Endothelial cell of umbilical vein (primary cell): Measurements from ENCODE around the gene WDR76. TPM values are rescaled to one million over a fixed set of nuclear protein-coding genes. Genes with fewer than 3 reads are reported as not detected.

Experiments used
- BruUV-seq: library from RNA; stranded (reverse); fragments of 400-500 nt; replicated peaks from 2 replicates; lab custom pipeline; 2021; lab: Mats Ljungman, UMichigan
- CTCF ChIA-PET: fragments of 300-600, 350-600 bp; sonication (Branson Sonifier 250); formaldehyde crosslinking; loops from one replicate; lab custom pipeline; 2021; ENCODE audit warnings: antibody characterized with exemption, inconsistent platforms; lab: Charles Lee
- POLR2A ChIA-PET: fragments of 300-600, 350-600 bp; sonication (Branson Sonifier 250); formaldehyde crosslinking; loops from one replicate; lab custom pipeline; 2021; ENCODE audit warnings: antibody characterized with exemption, inconsistent platforms; lab: Charles Lee
- DNase-seq: peaks from one replicate; pipeline ENCODE4 v3.0.0-alpha.2; 2011; ENCODE audit warnings: low read depth, low spot score
- FAIRE-seq: peaks from 2 replicates; lab custom pipeline; 2011; peaks lifted over from hg19 to GRCh38; lab: Jason Lieb, UNC
- H2AFZ ChIP-seq: 2 replicates; pipeline ENCODE4 v1.6.0; 2012; ENCODE audit warnings: low read depth, low read length, control low read depth, inconsistent platforms
- H3K27ac ChIP-seq: 2 replicates; pipeline ENCODE4 v1.5.1; 2011; ENCODE audit warnings: low read depth, mild to moderate bottlenecking, control low read depth, low read length, moderate library complexity; ENCODE audit not compliant: insufficient read depth
- H3K27me3 ChIP-seq, 2 experiments: 2 replicates each; pipeline versions ENCODE4 v1.6.0 to v1.6.1; 2011; ENCODE audit warnings: low read length in 2 of 2, mixed read lengths in 1 of 2; ENCODE audit not compliant: control insufficient read depth in 2 of 2, insufficient read depth in 2 of 2
- H3K36me3 ChIP-seq, 2 experiments: 2 replicates in 1 of 2; 3 replicates in 1 of 2; pipeline ENCODE4 v1.5.1; 2011; ENCODE audit warnings: low read length in 2 of 2, mild to moderate bottlenecking in 1 of 2, moderate library complexity in 1 of 2; ENCODE audit not compliant: control insufficient read depth in 2 of 2, insufficient read depth in 2 of 2; ENCODE audit errors: extremely low read depth in 1 of 2
- H3K4me1 ChIP-seq: 3 replicates; pipeline ENCODE4 v1.5.1; 2011; ENCODE audit warnings: mild to moderate bottlenecking, low read length; ENCODE audit not compliant: control insufficient read depth, insufficient read depth; ENCODE audit errors: extremely low read depth
- H3K4me2 ChIP-seq: 2 replicates; pipeline ENCODE4 v1.6.1; 2011; ENCODE audit warnings: low read length, control low read depth, mixed read lengths; ENCODE audit not compliant: insufficient read depth
- H3K4me3 ChIP-seq, 3 experiments: fragments of 200-600 bp in 1 of 3; sonication (generic), shearing (Covaris generic) in 1 of 3; replicated peaks in 1 of 3; 2 replicates each; pipeline ENCODE4 v1.5.1; 2011 to 2016; ENCODE audit warnings: control low read depth in 3 of 3, low read length in 3 of 3, mild to moderate bottlenecking in 2 of 3, inconsistent platforms in 1 of 3, low read depth in 1 of 3, moderate library complexity in 1 of 3; ENCODE audit not compliant: insufficient read depth in 1 of 3
- H3K79me2 ChIP-seq: 2 replicates; pipeline ENCODE4 v1.6.0; 2012; ENCODE audit warnings: low read length, inconsistent platforms; ENCODE audit not compliant: control insufficient read depth, insufficient read depth
- H3K9ac ChIP-seq: replicated peaks from 2 replicates; pipeline ENCODE3; 2011; ENCODE audit warnings: low read length, control low read depth; ENCODE audit not compliant: insufficient read depth; ENCODE audit errors: extremely low read depth
- H3K9me1 ChIP-seq: replicated peaks from 3 replicates; pipeline ENCODE4 v1.6.0; 2011; ENCODE audit warnings: mild to moderate bottlenecking, low read length; ENCODE audit not compliant: control insufficient read depth, insufficient read depth; ENCODE audit errors: extremely low read depth
- H3K9me3 ChIP-seq: replicated peaks from 2 replicates; pipeline ENCODE4 v1.5.1; 2012; ENCODE audit warnings: low read length, inconsistent platforms; ENCODE audit not compliant: control insufficient read depth, insufficient read depth
- H4K20me1 ChIP-seq: replicated peaks from 2 replicates; pipeline ENCODE3; 2011; ENCODE audit warnings: mild to moderate bottlenecking, low read length; ENCODE audit not compliant: control insufficient read depth, insufficient read depth; ENCODE audit errors: extremely low read depth
- CTCF ChIP-seq, 2 donors: IDR thresholded peaks; 1 replicate in 1 of 2; 2 replicates in 1 of 2; pipeline ENCODE4 v1.5.1; 2011; ENCODE audit warnings: low read length in 2 of 2, mild to moderate bottlenecking in 2 of 2, moderate library complexity in 2 of 2, control low read depth in 1 of 2, inconsistent platforms in 1 of 2, low read depth in 1 of 2; ENCODE audit not compliant: insufficient read depth in 1 of 2; ENCODE audit errors: extremely low read depth in 1 of 2
- EZH2 ChIP-seq: IDR thresholded peaks from 2 replicates; pipeline ENCODE4 v1.6.1; 2012; ENCODE audit warnings: borderline replicate concordance, low read depth, mild to moderate bottlenecking, moderate library complexity, low read length, inconsistent platforms; ENCODE audit not compliant: severe bottlenecking
- FOS ChIP-seq: IDR thresholded peaks from 2 replicates; pipeline ENCODE4 v1.6.1; 2011; ENCODE audit warnings: mild to moderate bottlenecking, low read length, moderate library complexity, borderline replicate concordance; ENCODE audit not compliant: insufficient read depth
- GATA2 ChIP-seq: IDR thresholded peaks from 2 replicates; pipeline ENCODE4 v1.7.0; 2011; ENCODE audit warnings: low read depth, mild to moderate bottlenecking, moderate library complexity, mixed read lengths, low read length; ENCODE audit not compliant: insufficient read length, insufficient read depth
- JUN ChIP-seq: IDR thresholded peaks from 2 replicates; pipeline ENCODE4 v1.6.1; 2011; ENCODE audit warnings: borderline replicate concordance, low read depth; ENCODE audit not compliant: insufficient read length, insufficient read depth
- MAX ChIP-seq: IDR thresholded peaks from 2 replicates; pipeline ENCODE4 v1.6.1; 2011; ENCODE audit not compliant: insufficient read depth, insufficient read length
- MYC ChIP-seq: IDR thresholded peaks from one replicate; pipeline ENCODE4 v1.6.1; 2011; ENCODE audit warnings: mild to moderate bottlenecking, low read depth, low read length
- POLR2A ChIP-seq: IDR thresholded peaks from 2 replicates; pipeline ENCODE4 v1.6.1; 2012; ENCODE audit warnings: low read depth, mild to moderate bottlenecking, control low read depth, low read length
- POLR2AphosphoS5 ChIP-seq: IDR thresholded peaks from 2 replicates; pipeline ENCODE4 v1.6.1; 2012; ENCODE audit warnings: low read depth, mild to moderate bottlenecking, control low read depth, low read length, moderate library complexity; ENCODE audit not compliant: insufficient read depth
- dilution Hi-C: fragments of 300-500 bp; cut with MboI; formaldehyde crosslinking; loops from one replicate; pipeline ENCODE4 v1.15.0; 2019; ENCODE audit warnings: low sequenced_read_pairs; ENCODE audit not compliant: extremely low pct_ligation_motif_present
- intact Hi-C: fragments of 100-400 bp; cut with micrococcal nuclease; formaldehyde crosslinking; loops from one replicate; pipeline ENCODE4 v1.10.0; 2022
- polyA plus RNA-seq, 4 experiments: library from polyadenylated mRNA; depleted of rRNA in 3 of 4; stranded (reverse) in 3 of 4; unstranded in 1 of 4; fragments of >200 nt; gene quantifications; 2 replicates each; pipeline versions ENCODE4 v1.2.1 to v1.2.3, GENCODE V29; 2011 to 2012; ENCODE audit warnings: missing spikeins in 1 of 4
- total RNA-seq: library from RNA; stranded (reverse); gene quantifications from 2 replicates; pipeline ENCODE4 v1.2.3, GENCODE V29; 2021

The WDR76 gene
- total and polyA plus RNA-seq, 2 donors (not counting 3 experiments of a cell fraction or from before 2014, with no cell fraction given), result 3.1 to 25.2 TPM

- H4K20me1 ChIP-seq, result no peaks in the 10 kb centered on the region
- dilution Hi-C loops (no loop called here), intact Hi-C loops (no loop called here)
- H3K36me3 ChIP-seq, result peaks cover 0 to 12% of the 10 kb centered on the region in 2 experiments
- H3K27ac ChIP-seq, result no peak overlapping the region
- no peak overlapping the region for H3K4me3 ChIP-seq
- ChIA-PET POLR2A (no interaction called here), CTCF (no interaction called here)
- no peaks in the 10 kb centered on the region for H3K9me3 ChIP-seq
- FAIRE-seq (no peak), DNase-seq (no peak)
- H3K4me1 ChIP-seq, result no peaks in the 10 kb centered on the region
- no peak overlapping the region for H3K9ac ChIP-seq
- no peaks in the 10 kb centered on the region for H3K27me3 ChIP-seq
- H3K9me1 ChIP-seq, result no peaks in the 10 kb centered on the region
- no peak overlapping the region for H2AFZ ChIP-seq
- H3K79me2 ChIP-seq, result no peaks in the 10 kb centered on the region
- TF ChIP-seq FOS, result no peak
- TF ChIP-seq MYC, result no peak
- no peak for TF ChIP-seq JUN
- no peak for TF ChIP-seq POLR2AphosphoS5
- TF ChIP-seq POLR2A, result no peak
- TF ChIP-seq EZH2, result no peak
- no peak for TF ChIP-seq GATA2
- TF ChIP-seq MAX, result no peak
- no peak for TF ChIP-seq CTCF (IDR thresholded peaks at IDR 0.05; ENCODE audit: extremely low read depth in 1 of 2, insufficient read depth in 1 of 2, low read depth in 1 of 2, low read length in 2 of 2)
- no TSS peak for BruUV-seq
- H3K4me2 ChIP-seq, result no peak overlapping the region
Observed at GRCh38 chr15:43893956-43894355, 67.2 kb downstream of the WDR76 start.
